HG03175 (cell line): ENCODE data around the gene OR7G2.
"Not testable (repeated sequence)": the region's sequence is repeated elsewhere in the genome, so short reads cannot be mapped to it uniquely, and the experiment has no call there.

ENCODE experiments used
- ATAC-seq: cut with Tn5 transposase; IDR thresholded peaks from one replicate; pipeline ENCODE4 v1.9.1; 2021; ENCODE audit warnings: mild to moderate bottlenecking, moderate library complexity; ENCODE audit not compliant: unreplicated experiment

The OR7G2 gene

GRCh38 chr19:9075064-9075949, 32.0 kb downstream of the OR7G2 start:
- no peak for ATAC-seq

- no peak for ATAC-seq
Measured at GRCh38 chr19:9073806-9074205, 33.5 kb downstream of the OR7G2 start.

- ATAC-seq = not testable (repeated sequence)
Measured at GRCh38 chr19:9071720-9072119, 35.6 kb downstream of the OR7G2 start.

GRCh38 chr19:9070066-9070465, 37.2 kb downstream of the OR7G2 start:
- ATAC-seq = no peak

GRCh38 chr19:9065457-9066014, 41.7 kb downstream of the OR7G2 start:
- no peak for ATAC-seq

GRCh38 chr19:9061879-9062278, 45.4 kb downstream of the OR7G2 start:
- ATAC-seq = no peak

GRCh38 chr19:9060564-9061340, 46.5 kb downstream of the OR7G2 start:
- ATAC-seq = no peak

- ATAC-seq = no peak
Measured at GRCh38 chr19:9058905-9059667, 48.2 kb downstream of the OR7G2 start.

- ATAC-seq = no peak
Measured at GRCh38 chr19:9057505-9058258, 49.6 kb downstream of the OR7G2 start.

GRCh38 chr19:9056131-9056530, 51.1 kb downstream of the OR7G2 start:
- ATAC-seq = not testable (repeated sequence)

GRCh38 chr19:9054765-9055164, 52.5 kb downstream of the OR7G2 start:
- ATAC-seq = no peak

- ATAC-seq = no peak
Measured at GRCh38 chr19:9054207-9054606, 53.1 kb downstream of the OR7G2 start.

GRCh38 chr19:9053674-9054073, 53.6 kb downstream of the OR7G2 start:
- ATAC-seq = not testable (repeated sequence)

- ATAC-seq = no peak
Measured at GRCh38 chr19:9052894-9053293, 54.4 kb downstream of the OR7G2 start.
